ENCODE results near the gene ESYT2. TPM values are rescaled to one million over a fixed set of nuclear protein-coding genes. Genes with fewer than 3 reads are reported as not detected.

ESYT2 gene
- polyA plus RNA-seq, 1 of the 3 experiments (the other 2 are of a cell fraction) = 34.2 TPM

DNA sequence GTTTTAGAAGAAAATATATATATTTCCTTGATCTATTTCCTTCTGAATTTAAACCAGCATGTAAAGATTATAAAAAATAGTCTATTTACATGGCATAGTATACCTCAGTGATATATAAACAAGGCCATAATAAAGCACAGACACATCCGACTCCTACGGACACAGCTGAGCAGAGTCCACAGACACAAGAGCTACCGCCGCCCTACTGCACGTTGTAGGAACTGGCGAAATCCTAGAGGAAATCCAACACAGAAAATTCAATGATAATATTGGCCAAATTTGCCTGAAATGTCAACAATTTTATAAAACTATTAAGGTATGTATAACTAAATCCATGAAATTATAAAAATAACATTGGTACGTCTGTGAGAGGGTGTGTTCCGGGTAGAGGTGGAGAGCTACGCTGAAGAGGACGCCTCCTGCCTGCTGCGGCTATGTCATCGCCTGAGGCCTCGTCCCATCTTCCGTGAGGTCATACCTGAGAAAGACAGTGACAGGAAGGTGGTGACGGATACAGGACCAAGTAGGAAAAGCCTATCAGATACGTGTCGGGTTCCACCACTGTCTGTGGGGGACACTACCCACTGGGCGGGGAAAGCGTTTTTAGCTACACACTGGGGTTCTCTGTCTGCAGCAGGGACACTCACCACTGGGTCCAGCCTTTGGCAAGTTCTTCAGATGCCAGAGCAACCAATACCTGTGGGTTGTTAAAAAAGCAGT is 95.4 kb downstream of the ESYT2 start:
- no peaks in the 10 kb centered on the region for H3K9me2 ChIP-seq
- DNase-seq = no peak
- H3F3A ChIP-seq (replicated peaks; ENCODE audit: insufficient read depth) = peaks cover 7% of the 10 kb centered on the region
- H2AFZ ChIP-seq (ENCODE audit: low read depth) = no peak overlapping the region
- no peaks in the 10 kb centered on the region; a peak in 1 of 4 replicates for H3K4me1 ChIP-seq (ENCODE audit: control insufficient read depth in 1 of 2, insufficient read depth in 2 of 2, low read depth in 1 of 2, low read length in 1 of 2)
- POLR2A ChIA-PET = no interaction called here
- CTCF ChIA-PET = interaction anchor here (0.6 to 2.3 kb wide), 7 partner anchors 8 to 100 kb away, joined by 3 to 7 read pairs (median 4); no protein-coding TSS in a partner anchor
- H3K9me3 ChIP-seq = no peaks in the 10 kb centered on the region
- H4K20me1 ChIP-seq (ENCODE audit: insufficient read depth) = no peaks in the 10 kb centered on the region
- TF ChIP-seq RXRA (IDR thresholded peaks at IDR 0.05; ENCODE audit: borderline replicate concordance, low read depth) (no peak), SMC3 (IDR thresholded peaks at IDR 0.05; ENCODE audit: low read depth, low read length) (no peak)
- TF ChIP-seq, protein P1, sequence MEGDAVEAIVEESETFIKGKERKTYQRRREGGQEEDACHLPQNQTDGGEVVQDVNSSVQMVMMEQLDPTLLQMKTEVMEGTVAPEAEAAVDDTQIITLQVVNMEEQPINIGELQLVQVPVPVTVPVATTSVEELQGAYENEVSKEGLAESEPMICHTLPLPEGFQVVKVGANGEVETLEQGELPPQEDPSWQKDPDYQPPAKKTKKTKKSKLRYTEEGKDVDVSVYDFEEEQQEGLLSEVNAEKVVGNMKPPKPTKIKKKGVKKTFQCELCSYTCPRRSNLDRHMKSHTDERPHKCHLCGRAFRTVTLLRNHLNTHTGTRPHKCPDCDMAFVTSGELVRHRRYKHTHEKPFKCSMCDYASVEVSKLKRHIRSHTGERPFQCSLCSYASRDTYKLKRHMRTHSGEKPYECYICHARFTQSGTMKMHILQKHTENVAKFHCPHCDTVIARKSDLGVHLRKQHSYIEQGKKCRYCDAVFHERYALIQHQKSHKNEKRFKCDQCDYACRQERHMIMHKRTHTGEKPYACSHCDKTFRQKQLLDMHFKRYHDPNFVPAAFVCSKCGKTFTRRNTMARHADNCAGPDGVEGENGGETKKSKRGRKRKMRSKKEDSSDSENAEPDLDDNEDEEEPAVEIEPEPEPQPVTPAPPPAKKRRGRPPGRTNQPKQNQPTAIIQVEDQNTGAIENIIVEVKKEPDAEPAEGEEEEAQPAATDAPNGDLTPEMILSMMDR (IDR thresholded peaks at IDR 0.05) = peak; percentile 30; the same call in 1 of the 2 replicates
- H3K27me3 ChIP-seq (ENCODE audit: insufficient read depth) = no peaks in the 10 kb centered on the region
- H3K79me2 ChIP-seq (ENCODE audit: insufficient read depth) = no peaks in the 10 kb centered on the region
- WGBS (ENCODE audit: low lambda C conversion rate) = 94% methylated on average over 19 of the region's 19 CpGs
- H3K27ac ChIP-seq (ENCODE audit: low read depth in 2 of 2, low read length in 1 of 2) = no peak overlapping the region
- H3K4me2 ChIP-seq = no peak overlapping the region
- no peak overlapping the region for H3K4me3 ChIP-seq (ENCODE audit: low read depth in 2 of 2, low read length in 1 of 2)
- H3K9ac ChIP-seq = no peak overlapping the region
- peaks cover 42 to 52% of the 10 kb centered on the region in 2 experiments for H3K36me3 ChIP-seq (replicated peaks in 1 of 2; ENCODE audit: control insufficient read depth in 1 of 2, insufficient read depth in 2 of 2, low read length in 1 of 2)

DNA sequence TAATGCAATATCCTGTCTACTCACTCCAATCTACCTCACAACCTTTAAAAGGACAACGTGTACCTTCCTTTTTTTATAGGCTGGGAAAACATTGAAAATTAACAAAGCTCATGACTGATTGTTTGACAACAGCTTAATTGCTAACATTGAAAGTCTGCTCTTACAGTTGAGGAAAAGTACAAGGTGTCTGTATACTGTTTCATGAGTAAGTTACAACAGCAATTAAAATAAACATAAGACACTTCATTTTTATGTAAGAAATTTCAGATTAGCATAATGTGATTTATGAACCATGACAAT is 96.1 kb downstream of the ESYT2 start:
- Histone ChIP-seq H3K9ac (no peak overlapping the region), H3K79me2 (ENCODE audit: insufficient read depth) (no peaks in the 10 kb centered on the region), H3K9me2 (no peaks in the 10 kb centered on the region), H3K9me3 (no peaks in the 10 kb centered on the region), H3K27me3 (ENCODE audit: insufficient read depth) (no peaks in the 10 kb centered on the region), H3K4me3 (ENCODE audit: low read depth in 2 of 2, low read length in 1 of 2) (no peak overlapping the region), H2AFZ (ENCODE audit: low read depth) (no peak overlapping the region), H4K20me1 (ENCODE audit: insufficient read depth) (no peaks in the 10 kb centered on the region), H3K4me1 (ENCODE audit: control insufficient read depth in 1 of 2, insufficient read depth in 2 of 2, low read depth in 1 of 2, low read length in 1 of 2) (no peaks in the 10 kb centered on the region; a peak in 1 of 4 replicates), H3K27ac (ENCODE audit: low read depth in 2 of 2, low read length in 1 of 2) (no peak overlapping the region), H3F3A (replicated peaks; ENCODE audit: insufficient read depth) (peaks cover 7% of the 10 kb centered on the region), H3K36me3 (replicated peaks in 1 of 2; ENCODE audit: control insufficient read depth in 1 of 2, insufficient read depth in 2 of 2, low read length in 1 of 2) (peaks cover 38 to 45% of the 10 kb centered on the region in 2 experiments), H3K4me2 (no peak overlapping the region)
- CTCF ChIA-PET = interaction anchor here (0.6 to 2.3 kb wide), 8 partner anchors 9 to 244 kb away, joined by 3 to 7 read pairs (median 4); no protein-coding TSS in a partner anchor
- no peak for TF ChIP-seq TEAD4 (IDR thresholded peaks at IDR 0.05; ENCODE audit: borderline replicate concordance, insufficient read depth)
- TF ChIP-seq, protein P1 (IDR thresholded peaks at IDR 0.05) = no peak
- no peak for TF ChIP-seq FOXJ3 (CRISPR knock-in tag; IDR thresholded peaks at IDR 0.05)
- TF ChIP-seq GABPA (IDR thresholded peaks at IDR 0.05; ENCODE audit: low read depth) = no peak
- TF ChIP-seq, protein P2, sequence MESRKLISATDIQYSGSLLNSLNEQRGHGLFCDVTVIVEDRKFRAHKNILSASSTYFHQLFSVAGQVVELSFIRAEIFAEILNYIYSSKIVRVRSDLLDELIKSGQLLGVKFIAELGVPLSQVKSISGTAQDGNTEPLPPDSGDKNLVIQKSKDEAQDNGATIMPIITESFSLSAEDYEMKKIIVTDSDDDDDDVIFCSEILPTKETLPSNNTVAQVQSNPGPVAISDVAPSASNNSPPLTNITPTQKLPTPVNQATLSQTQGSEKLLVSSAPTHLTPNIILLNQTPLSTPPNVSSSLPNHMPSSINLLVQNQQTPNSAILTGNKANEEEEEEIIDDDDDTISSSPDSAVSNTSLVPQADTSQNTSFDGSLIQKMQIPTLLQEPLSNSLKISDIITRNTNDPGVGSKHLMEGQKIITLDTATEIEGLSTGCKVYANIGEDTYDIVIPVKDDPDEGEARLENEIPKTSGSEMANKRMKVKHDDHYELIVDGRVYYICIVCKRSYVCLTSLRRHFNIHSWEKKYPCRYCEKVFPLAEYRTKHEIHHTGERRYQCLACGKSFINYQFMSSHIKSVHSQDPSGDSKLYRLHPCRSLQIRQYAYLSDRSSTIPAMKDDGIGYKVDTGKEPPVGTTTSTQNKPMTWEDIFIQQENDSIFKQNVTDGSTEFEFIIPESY (IDR thresholded peaks at IDR 0.05; ENCODE audit: borderline replicate concordance, low read depth) = no peak
- no peak for TF ChIP-seq FOSL2 (IDR thresholded peaks at IDR 0.05; ENCODE audit: borderline replicate concordance, low read depth)
- TF ChIP-seq EP300 (IDR thresholded peaks at IDR 0.05; ENCODE audit: borderline replicate concordance in 1 of 2, low read depth in 1 of 2, low read length in 1 of 2) = no peak
- no peak for TF ChIP-seq MXI1 (IDR thresholded peaks at IDR 0.05; ENCODE audit: low read depth, low read length)
- TF ChIP-seq NRF1 (IDR thresholded peaks at IDR 0.05; ENCODE audit: low read depth, low read length) = no peak
- no peak for TF ChIP-seq SMC3 (IDR thresholded peaks at IDR 0.05; ENCODE audit: low read depth, low read length)
- no peak for TF ChIP-seq CHD2 (IDR thresholded peaks at IDR 0.05; ENCODE audit: low read length, partially characterized antibody)
- TF ChIP-seq, protein P3, sequence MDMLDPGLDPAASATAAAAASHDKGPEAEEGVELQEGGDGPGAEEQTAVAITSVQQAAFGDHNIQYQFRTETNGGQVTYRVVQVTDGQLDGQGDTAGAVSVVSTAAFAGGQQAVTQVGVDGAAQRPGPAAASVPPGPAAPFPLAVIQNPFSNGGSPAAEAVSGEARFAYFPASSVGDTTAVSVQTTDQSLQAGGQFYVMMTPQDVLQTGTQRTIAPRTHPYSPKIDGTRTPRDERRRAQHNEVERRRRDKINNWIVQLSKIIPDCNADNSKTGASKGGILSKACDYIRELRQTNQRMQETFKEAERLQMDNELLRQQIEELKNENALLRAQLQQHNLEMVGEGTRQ (IDR thresholded peaks at IDR 0.05; ENCODE audit: borderline replicate concordance, low read depth, low read length) = no peak
- TF ChIP-seq EZH2phosphoT487 (IDR thresholded peaks at IDR 0.05; ENCODE audit: borderline replicate concordance, low read depth) = no peak
- TF ChIP-seq POLR2AphosphoS5 (IDR thresholded peaks at IDR 0.05; ENCODE audit: low read depth, low read length) = no peak
- TF ChIP-seq RAD21 (IDR thresholded peaks at IDR 0.05; ENCODE audit: low read length) = no peak
- 87% methylated on average over 1 of the region's 1 CpG for WGBS (ENCODE audit: low lambda C conversion rate)
- no peak for DNase-seq
- POLR2A ChIA-PET = no interaction called here

Data from SK-N-SH (cell line).